ENCODE data around the gene TRAF3IP3. TPM values are rescaled to one million over a fixed set of nuclear protein-coding genes. Genes with fewer than 3 reads are reported as not detected.
A peak's percentile ranks its signal among the peaks of the same experiment; 100 is the strongest.

Gene TRAF3IP3
- total RNA-seq, 2 donors from 2014 or later, result 127 to 157 TPM

DNA sequence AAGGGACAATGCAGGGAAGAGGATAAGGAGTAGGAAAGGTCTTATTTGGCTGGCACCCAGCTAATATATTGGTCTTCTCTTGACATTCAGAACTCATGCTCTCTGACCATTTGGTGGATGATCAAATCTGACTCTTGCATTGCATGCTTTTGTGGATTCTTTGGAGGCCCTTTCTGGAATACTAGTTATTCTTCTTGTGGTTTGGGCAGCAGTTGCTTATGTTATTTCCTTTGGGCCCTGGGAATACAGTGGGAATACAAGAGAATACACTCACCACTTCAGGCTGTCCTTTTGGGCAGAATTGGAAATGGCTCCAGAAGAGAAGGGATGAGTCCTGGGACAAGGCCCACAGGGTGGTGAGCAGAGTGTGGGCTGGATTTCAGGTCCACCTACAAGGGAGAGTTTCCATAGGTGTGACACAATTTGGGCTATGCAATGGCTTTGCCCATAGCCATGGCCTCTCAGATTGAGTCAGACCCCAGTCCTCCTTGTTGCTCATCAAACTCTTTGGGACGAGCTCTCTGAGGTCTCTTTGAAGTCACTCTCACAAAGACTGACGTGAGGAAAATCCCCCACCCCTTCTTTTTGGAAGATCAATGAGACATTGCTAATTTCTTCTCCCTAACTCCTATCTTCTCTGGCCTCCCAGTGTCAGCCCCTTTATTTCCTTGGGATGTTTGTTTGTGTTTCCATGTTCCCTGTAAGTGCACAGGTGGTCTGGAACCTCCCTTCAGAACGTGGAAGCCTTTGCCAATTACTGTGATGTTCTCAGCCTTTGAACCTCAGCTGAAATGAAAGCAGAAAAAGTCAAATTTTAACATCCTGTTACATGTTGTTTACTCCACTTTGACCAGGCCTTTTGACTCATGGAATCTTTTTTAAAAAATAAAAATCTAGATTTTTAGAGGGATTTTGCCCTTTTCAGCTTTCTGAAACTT is 31.8 kb upstream of the TRAF3IP3 start:
- DNase-seq (peak; percentile 63 to 75), ATAC-seq (replicated peaks in 1 of 2) (peak; percentile 92 to 93)
- peaks cover 62% of the 10 kb centered on the region for H3K4me1 Mint-ChIP-seq (ENCODE audit: low read depth)
- H3K27ac Mint-ChIP-seq, result peak overlapping the region; percentile 99
- H3K36me3 Mint-ChIP-seq (ENCODE audit: insufficient read depth in 2 of 2), result peaks cover 2 to 4% of the 10 kb centered on the region in 2 donors
- H3K27me3 Mint-ChIP-seq (ENCODE audit: low read depth), result no peaks in the 10 kb centered on the region
- H3K4me3 Mint-ChIP-seq, result peak overlapping the region; percentile 76 to 79
- peaks cover 3 to 8% of the 10 kb centered on the region in 2 donors for H3K9me3 Mint-ChIP-seq

DNA sequence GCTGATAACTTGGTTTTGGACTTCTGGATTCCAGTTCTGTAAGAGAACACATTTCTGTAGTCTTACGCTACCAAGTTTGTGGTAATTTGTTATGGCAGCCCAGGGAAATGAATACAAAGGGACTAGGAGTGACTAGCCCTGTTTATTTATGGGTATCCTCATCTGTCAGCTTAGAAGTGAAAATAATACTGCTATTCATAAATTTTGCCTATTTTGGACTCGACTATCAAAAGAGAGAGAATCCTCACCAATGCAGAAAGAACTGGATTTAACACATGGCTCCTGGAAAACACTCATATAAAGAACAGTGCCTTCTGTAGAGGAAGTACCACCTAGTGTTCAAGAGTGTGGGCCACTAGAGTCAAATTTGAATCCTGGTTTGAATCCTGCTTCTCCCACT is 28.6 kb upstream of the TRAF3IP3 start:
- H3K36me3 Mint-ChIP-seq (ENCODE audit: insufficient read depth in 2 of 2), result peaks cover 6 to 8% of the 10 kb centered on the region in 2 donors
- peak overlapping the region; percentile 21 for H3K27ac Mint-ChIP-seq
- DNase-seq (no peak), ATAC-seq (replicated peaks in 1 of 2) (peak in 1 of 2 donors; percentile 16)
- H3K4me3 Mint-ChIP-seq, result peak overlapping the region in 1 of 2 donors; percentile 3
- H3K4me1 Mint-ChIP-seq (ENCODE audit: low read depth), result peaks cover 49% of the 10 kb centered on the region
- H3K9me3 Mint-ChIP-seq, result peaks cover 4 to 5% of the 10 kb centered on the region in 2 donors
- H3K27me3 Mint-ChIP-seq (ENCODE audit: low read depth), result no peaks in the 10 kb centered on the region

DNA sequence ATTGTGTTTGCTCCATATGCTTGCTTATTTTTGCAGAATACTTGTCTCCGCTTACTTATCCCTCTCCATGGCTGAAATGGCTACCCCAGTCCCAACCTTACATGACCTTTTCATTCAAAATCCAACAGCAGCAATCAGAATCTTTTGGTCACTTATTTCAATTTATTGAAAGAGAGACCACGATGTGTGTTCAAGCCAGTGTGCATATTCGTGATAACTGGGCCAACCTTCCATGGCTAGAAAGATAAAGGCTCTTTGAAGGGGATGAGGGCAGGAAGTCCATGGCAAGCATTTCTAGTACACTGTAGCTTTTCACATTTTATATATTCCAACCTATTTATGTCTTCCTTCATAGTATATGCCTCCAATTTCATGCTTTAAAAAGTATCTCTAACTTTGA is 28.1 kb upstream of the TRAF3IP3 start:
- peaks cover 49% of the 10 kb centered on the region for H3K4me1 Mint-ChIP-seq (ENCODE audit: low read depth)
- H3K27me3 Mint-ChIP-seq (ENCODE audit: low read depth), result no peaks in the 10 kb centered on the region
- H3K27ac Mint-ChIP-seq, result peak overlapping the region; percentile 9
- H3K9me3 Mint-ChIP-seq, result peaks cover 2 to 5% of the 10 kb centered on the region in 2 donors
- H3K36me3 Mint-ChIP-seq (ENCODE audit: insufficient read depth in 2 of 2), result peaks cover 6 to 7% of the 10 kb centered on the region in 2 donors
- ATAC-seq (replicated peaks in 1 of 2), result no peak
- DNase-seq, result no peak
- peak overlapping the region in 1 of 2 donors; percentile 3 for H3K4me3 Mint-ChIP-seq

DNA sequence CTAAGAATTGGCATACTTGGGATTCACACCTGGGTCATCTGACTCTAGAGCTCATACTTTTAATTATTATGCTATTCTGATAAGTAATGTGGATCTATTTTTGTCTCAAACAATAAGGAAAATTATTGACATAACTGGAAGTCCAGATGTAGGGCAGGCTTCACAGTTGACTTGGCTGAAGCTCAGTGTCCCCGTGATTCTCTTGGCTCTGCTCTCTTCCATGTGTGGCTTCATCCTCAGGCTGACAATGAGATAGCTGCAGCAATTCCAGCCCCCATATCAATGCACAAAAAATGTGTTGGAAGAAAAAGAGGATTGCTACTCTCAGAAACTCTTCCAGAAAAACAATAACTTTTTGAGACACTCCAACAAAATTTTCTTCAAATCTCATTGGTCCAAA is 27.4 kb upstream of the TRAF3IP3 start:
- no peak overlapping the region for H3K27ac Mint-ChIP-seq
- no peak for DNase-seq
- ATAC-seq (replicated peaks in 1 of 2), result no peak
- peaks cover 6 to 7% of the 10 kb centered on the region in 2 donors for H3K36me3 Mint-ChIP-seq (ENCODE audit: insufficient read depth in 2 of 2)
- H3K4me3 Mint-ChIP-seq, result no peak overlapping the region
- no peaks in the 10 kb centered on the region for H3K27me3 Mint-ChIP-seq (ENCODE audit: low read depth)
- peaks cover 2 to 5% of the 10 kb centered on the region in 2 donors for H3K9me3 Mint-ChIP-seq
- H3K4me1 Mint-ChIP-seq (ENCODE audit: low read depth), result peaks cover 49% of the 10 kb centered on the region

DNA sequence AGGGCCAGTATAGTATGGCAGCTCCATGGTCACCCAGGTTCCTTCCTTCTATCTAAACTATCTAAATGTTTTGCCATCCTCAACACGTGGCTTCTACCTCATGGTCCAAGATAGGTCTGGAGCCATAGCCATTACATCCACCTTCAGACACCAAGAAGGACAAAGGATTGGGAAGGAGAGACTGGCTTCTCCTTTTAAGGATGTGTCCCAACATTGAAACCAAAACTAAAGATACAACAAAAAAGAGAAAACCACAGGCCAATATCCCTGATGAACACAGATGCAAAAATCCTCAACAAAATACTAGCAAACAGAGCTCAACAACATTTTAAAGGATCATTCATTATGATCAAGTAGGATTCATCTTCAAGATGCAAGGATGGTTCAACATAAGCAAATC is 26.4 kb upstream of the TRAF3IP3 start:
- no peak overlapping the region for H3K27ac Mint-ChIP-seq
- H3K4me1 Mint-ChIP-seq (ENCODE audit: low read depth), result peaks cover 49% of the 10 kb centered on the region
- H3K4me3 Mint-ChIP-seq, result no peak overlapping the region
- peaks cover 2 to 5% of the 10 kb centered on the region in 2 donors for H3K9me3 Mint-ChIP-seq
- no peak for ATAC-seq (replicated peaks in 1 of 2)
- H3K36me3 Mint-ChIP-seq (ENCODE audit: insufficient read depth in 2 of 2), result peaks cover 5 to 6% of the 10 kb centered on the region in 2 donors
- H3K27me3 Mint-ChIP-seq (ENCODE audit: low read depth), result no peaks in the 10 kb centered on the region
- no peak for DNase-seq

DNA sequence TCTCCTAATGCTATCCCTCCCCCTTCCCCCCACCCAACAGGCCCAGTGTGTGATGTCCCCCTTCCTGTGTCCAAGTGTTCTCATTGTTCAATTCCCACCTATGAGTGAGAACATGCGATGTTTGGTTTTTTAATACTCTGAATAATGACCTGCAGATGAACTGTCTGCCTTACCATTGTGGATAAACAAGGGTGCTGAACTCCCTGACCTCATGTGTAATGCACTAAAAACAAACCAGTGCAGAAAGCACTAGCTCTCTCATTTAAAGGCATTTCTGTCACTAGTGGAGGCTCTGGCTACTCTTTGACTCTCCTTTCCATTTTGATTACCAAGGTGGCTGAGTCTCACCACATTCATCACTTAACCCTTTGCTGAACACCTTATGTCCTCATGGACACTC is 23.1 kb upstream of the TRAF3IP3 start:
- Mint-ChIP-seq H3K4me3 (no peak overlapping the region), H3K36me3 (ENCODE audit: insufficient read depth in 2 of 2) (peaks cover 5% of the 10 kb centered on the region in 2 donors), H3K4me1 (ENCODE audit: low read depth) (peaks cover 48% of the 10 kb centered on the region), H3K9me3 (peaks cover 0 to 5% of the 10 kb centered on the region in 2 donors), H3K27me3 (ENCODE audit: low read depth) (no peaks in the 10 kb centered on the region), H3K27ac (no peak overlapping the region)
- ATAC-seq (replicated peaks in 1 of 2) (no peak), DNase-seq (no peak)

DNA sequence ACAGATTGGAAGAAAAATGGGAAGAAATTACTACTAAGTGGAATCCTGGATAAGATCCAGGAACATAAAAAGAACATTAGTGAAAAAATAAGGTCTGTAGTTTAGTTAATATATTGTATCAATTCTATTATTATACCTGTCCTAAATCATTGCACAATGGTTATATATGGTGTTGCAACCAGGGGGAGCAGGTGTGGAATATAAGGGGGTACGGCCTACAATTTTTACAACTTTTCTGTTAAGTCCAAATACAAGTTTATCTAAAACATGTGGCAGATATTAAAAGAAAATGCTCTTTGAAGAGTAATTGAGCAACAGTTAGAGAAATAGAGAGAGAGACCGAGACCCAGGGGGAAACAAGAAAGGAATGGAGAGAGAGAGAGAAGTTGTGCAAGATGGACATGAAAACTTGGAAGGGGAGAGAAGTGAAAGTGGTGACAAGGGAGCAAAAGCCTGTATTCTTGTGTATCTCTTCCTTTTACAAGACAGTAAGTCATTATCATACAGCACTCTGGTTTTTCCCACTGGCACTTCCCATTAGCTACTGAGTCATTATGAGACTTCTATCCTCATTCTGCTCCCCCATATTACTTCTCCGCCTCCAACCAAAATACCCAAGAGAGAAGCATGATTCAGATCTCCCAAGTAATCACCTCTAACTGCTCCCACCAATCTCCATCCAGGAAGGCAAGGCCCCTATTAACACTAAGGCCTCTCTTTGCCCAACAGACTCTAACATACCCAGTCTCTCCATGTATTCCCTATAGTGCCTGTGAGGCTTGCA is 22.3 kb upstream of the TRAF3IP3 start:
- Mint-ChIP-seq H3K4me1 (ENCODE audit: low read depth) (peaks cover 45% of the 10 kb centered on the region), H3K9me3 (peaks cover 0 to 5% of the 10 kb centered on the region in 2 donors), H3K36me3 (ENCODE audit: insufficient read depth in 2 of 2) (peaks cover 5% of the 10 kb centered on the region in 2 donors), H3K4me3 (peak overlapping the region; percentile 6 to 10), H3K27me3 (ENCODE audit: low read depth) (no peaks in the 10 kb centered on the region), H3K27ac (peak overlapping the region; percentile 8)
- DNase-seq (no peak), ATAC-seq (replicated peaks in 1 of 2) (peak in 1 of 2 donors; percentile 14)

DNA sequence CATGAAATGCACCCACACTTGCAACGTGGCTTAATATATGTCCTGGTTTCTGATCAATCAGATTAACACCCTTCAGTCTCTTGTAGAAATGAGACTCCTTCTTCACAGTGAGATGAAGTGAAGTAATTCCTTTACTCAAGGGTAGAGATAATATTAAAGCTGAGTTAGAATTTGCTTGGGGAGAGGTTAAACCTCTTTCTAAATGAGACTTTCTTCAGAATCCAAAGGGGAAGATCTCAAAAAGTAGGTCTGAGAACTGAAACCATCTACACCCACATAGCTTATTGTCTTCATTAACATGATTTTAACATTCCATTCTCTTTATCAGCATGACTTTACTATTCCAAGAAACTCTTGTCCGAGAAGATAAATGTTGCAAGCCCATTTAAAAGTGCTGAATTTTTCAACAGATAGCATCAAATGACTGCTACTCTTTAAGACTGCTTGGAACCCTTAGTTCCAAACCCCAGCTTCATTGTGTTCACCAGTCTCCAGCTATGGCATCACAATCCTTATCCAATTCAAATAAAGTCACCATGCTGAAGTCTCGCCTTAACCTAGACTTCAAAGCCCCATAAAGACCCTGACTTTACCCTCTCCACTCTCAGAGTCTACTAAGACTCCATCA is 19.2 kb upstream of the TRAF3IP3 start:
- peak overlapping the region in 1 of 2 donors; percentile 49 for H3K4me3 Mint-ChIP-seq
- ATAC-seq (replicated peaks in 1 of 2) (peak; percentile 64 to 77), DNase-seq (no peak)
- H3K27me3 Mint-ChIP-seq (ENCODE audit: low read depth), result no peaks in the 10 kb centered on the region
- peaks cover 53% of the 10 kb centered on the region for H3K4me1 Mint-ChIP-seq (ENCODE audit: low read depth)
- H3K27ac Mint-ChIP-seq, result peak overlapping the region; percentile 74
- H3K9me3 Mint-ChIP-seq, result no peaks in the 10 kb centered on the region
- H3K36me3 Mint-ChIP-seq (ENCODE audit: insufficient read depth in 2 of 2), result no peaks in the 10 kb centered on the region

DNA sequence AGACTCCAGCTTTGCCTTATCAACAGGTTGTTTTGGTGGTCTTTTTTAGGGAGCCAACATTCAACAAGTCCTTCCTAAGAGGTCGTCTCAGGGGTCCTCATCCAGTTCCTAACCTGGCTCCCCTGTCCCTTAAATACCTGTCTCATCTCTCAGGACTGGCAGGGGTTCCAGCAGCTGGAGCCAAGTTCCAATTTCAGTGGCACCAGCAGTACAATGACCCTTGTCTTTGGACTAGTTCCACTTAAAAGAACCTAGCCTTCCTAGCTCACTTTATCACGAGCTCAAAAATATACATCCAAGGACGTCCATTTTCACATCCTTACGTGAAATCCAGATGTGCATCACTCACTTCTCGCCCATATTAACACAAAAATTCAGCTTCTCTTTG is 18.7 kb upstream of the TRAF3IP3 start:
- no peaks in the 10 kb centered on the region for H3K9me3 Mint-ChIP-seq
- peak overlapping the region in 1 of 2 donors; percentile 9 for H3K4me3 Mint-ChIP-seq
- H3K36me3 Mint-ChIP-seq (ENCODE audit: insufficient read depth in 2 of 2), result no peaks in the 10 kb centered on the region
- peak overlapping the region; percentile 74 for H3K27ac Mint-ChIP-seq
- DNase-seq (no peak), ATAC-seq (replicated peaks in 1 of 2) (no peak)
- H3K4me1 Mint-ChIP-seq (ENCODE audit: low read depth), result peaks cover 58% of the 10 kb centered on the region
- H3K27me3 Mint-ChIP-seq (ENCODE audit: low read depth), result no peaks in the 10 kb centered on the region

DNA sequence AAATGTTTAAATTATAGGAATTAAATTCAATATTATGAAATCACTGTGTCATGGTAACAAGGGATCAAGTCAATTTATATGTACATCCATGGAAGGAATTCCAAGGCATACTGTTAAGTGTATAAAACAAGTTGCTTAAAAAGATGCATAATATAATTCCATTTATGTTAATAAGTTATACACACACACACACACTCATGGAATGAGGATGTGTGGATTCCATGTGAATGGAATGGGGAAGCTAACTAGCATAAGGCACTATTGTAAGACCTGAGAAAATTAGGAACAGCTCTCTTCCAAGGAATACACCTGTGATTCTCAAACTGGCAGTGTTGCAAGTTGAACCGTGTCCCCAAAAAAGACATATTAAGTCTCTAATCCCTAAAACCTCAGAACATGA is 17.6 kb upstream of the TRAF3IP3 start:
- no peak for DNase-seq
- peaks cover 63% of the 10 kb centered on the region for H3K4me1 Mint-ChIP-seq (ENCODE audit: low read depth)

DNA sequence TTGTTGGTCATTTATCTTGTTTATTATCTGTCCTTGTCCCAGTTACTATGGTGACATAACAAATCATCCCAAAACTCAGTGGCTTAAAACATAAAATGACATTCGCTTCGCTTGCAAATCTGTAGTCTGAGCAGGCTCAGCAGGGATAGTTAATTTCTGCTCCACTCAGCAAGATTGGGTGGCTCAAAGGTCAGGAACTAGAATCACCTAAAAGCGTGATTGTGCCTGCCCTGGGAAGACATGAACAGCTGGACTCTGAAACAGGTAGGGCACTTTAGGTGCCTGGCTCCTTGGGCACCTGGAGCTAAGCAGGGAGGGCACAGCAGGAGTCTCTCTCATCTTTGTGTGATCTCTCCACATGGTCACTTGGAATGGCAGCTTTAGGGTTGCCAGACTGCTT is 14.7 kb upstream of the TRAF3IP3 start:
- Mint-ChIP-seq H3K4me3 (no peak overlapping the region), H3K27ac (no peak overlapping the region), H3K36me3 (ENCODE audit: insufficient read depth in 2 of 2) (no peaks in the 10 kb centered on the region), H3K27me3 (ENCODE audit: low read depth) (no peaks in the 10 kb centered on the region), H3K4me1 (ENCODE audit: low read depth) (peaks cover 46% of the 10 kb centered on the region), H3K9me3 (no peaks in the 10 kb centered on the region)
- ATAC-seq (replicated peaks in 1 of 2), result no peak
- no peak for DNase-seq

More for the DNA sequence above, 17.6 kb upstream of the TRAF3IP3 start:
- no peak overlapping the region for H3K27ac Mint-ChIP-seq
- H3K27me3 Mint-ChIP-seq (ENCODE audit: low read depth), result no peaks in the 10 kb centered on the region
- no peak for ATAC-seq (replicated peaks in 1 of 2)
- H3K4me3 Mint-ChIP-seq, result no peak overlapping the region
- no peaks in the 10 kb centered on the region for H3K36me3 Mint-ChIP-seq (ENCODE audit: insufficient read depth in 2 of 2)
- no peaks in the 10 kb centered on the region for H3K9me3 Mint-ChIP-seq

DNA sequence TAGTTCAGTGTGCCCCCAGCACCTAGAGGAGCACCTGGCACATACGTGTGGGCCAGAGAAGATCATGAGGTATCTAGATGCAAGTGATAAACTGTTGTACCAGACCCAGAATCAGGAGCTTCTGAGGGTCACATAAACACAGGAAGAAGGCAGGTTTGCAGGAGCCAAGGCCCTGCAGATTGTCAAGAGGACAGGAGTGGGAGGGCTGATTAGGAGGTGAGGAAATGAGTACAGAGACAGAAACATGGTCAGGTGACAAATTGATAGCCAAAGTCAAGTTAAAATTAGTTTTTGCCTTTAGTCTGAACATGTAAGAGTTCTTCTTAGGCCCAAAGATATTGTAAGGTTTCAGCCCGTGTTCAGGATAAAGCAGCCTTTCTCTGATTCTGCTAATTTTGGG is 14.0 kb upstream of the TRAF3IP3 start:
- H3K4me3 Mint-ChIP-seq, result peak overlapping the region in 1 of 2 donors; percentile 10
- no peaks in the 10 kb centered on the region for H3K36me3 Mint-ChIP-seq (ENCODE audit: insufficient read depth in 2 of 2)
- peaks cover 46% of the 10 kb centered on the region for H3K4me1 Mint-ChIP-seq (ENCODE audit: low read depth)
- no peaks in the 10 kb centered on the region for H3K27me3 Mint-ChIP-seq (ENCODE audit: low read depth)
- ATAC-seq (replicated peaks in 1 of 2) (no peak), DNase-seq (no peak)
- no peaks in the 10 kb centered on the region for H3K9me3 Mint-ChIP-seq
- H3K27ac Mint-ChIP-seq, result no peak overlapping the region

Measured in activated T-cell treated with anti-CD3 and anti-CD28 coated beads, Interleukin-2, amount 50 U/mL, for 72 hours (primary cell).